Calu3 (cell line): ENCODE measurements around the gene CD86. TPM values are rescaled to one million over a fixed set of nuclear protein-coding genes. Genes with fewer than 3 reads are reported as not detected.

Experiments used
- BruUV-seq: library from RNA; stranded (reverse); fragments of 400-500 nt; replicated peaks from 2 replicates; lab custom pipeline; 2021; lab: Mats Ljungman, UMichigan
- CTCF ChIA-PET: fragments of 300-600 bp; sonication (Branson Sonifier 250); formaldehyde crosslinking; loops from one replicate; lab custom pipeline; 2022; ENCODE audit warnings: antibody characterized with exemption; lab: Charles Lee
- DNase-seq: peaks from one replicate; pipeline ENCODE4 v3.0.0; 2022
- H3K27ac Mint-ChIP-seq: one replicate; pipeline ENCODE4 v1.8.0; 2022; ENCODE audit warnings: mixed read lengths; ENCODE audit not compliant: unreplicated experiment
- H3K27me3 Mint-ChIP-seq: one replicate; pipeline ENCODE4 v1.8.0; 2022; ENCODE audit warnings: mixed read lengths; ENCODE audit not compliant: unreplicated experiment
- H3K36me3 Mint-ChIP-seq: one replicate; pipeline ENCODE4 v1.8.0; 2022; ENCODE audit warnings: mild to moderate bottlenecking, moderate library complexity, mixed read lengths; ENCODE audit not compliant: insufficient read depth, unreplicated experiment
- H3K4me1 Mint-ChIP-seq: one replicate; pipeline ENCODE4 v1.8.0; 2022; ENCODE audit warnings: mild to moderate bottlenecking, low read depth, mixed read lengths; ENCODE audit not compliant: unreplicated experiment
- H3K4me3 Mint-ChIP-seq: one replicate; pipeline ENCODE4 v1.8.0; 2022; ENCODE audit warnings: mild to moderate bottlenecking, low read depth, moderate library complexity, mixed read lengths; ENCODE audit not compliant: unreplicated experiment
- H3K9me3 Mint-ChIP-seq: one replicate; pipeline ENCODE4 v1.8.0; 2022; ENCODE audit warnings: low read depth, mixed read lengths; ENCODE audit not compliant: unreplicated experiment
- CTCF ChIP-seq: fragments of 200-600 bp; IDR thresholded peaks from one replicate; pipeline ENCODE4 v1.8.0; 2022; ENCODE audit warnings: antibody characterized with exemption; ENCODE audit not compliant: unreplicated experiment
- intact Hi-C: fragments of 100-400 bp; cut with micrococcal nuclease; formaldehyde crosslinking; loops from one replicate; pipeline ENCODE4 v1.10.0; 2022; ENCODE audit not compliant: unreplicated experiment
- total RNA-seq: library from RNA; stranded (reverse); gene quantifications from 2 replicates; pipeline ENCODE4 v1.2.3, GENCODE V29; 2022

Gene CD86
- total RNA-seq, 1 experiment from 2014 or later, result not detected

GRCh38 chr3:122084799-122085198 lies 29.6 kb downstream of the CD86 start:
- no peak for TF ChIP-seq CTCF
- CTCF ChIA-PET, result no interaction called here
- Mint-ChIP-seq H3K4me3 (no peak overlapping the region), H3K27ac (no peak overlapping the region), H3K4me1 (no peaks in the 10 kb centered on the region), H3K36me3 (no peaks in the 10 kb centered on the region), H3K27me3 (peaks cover 16% of the 10 kb centered on the region), H3K9me3 (no peaks in the 10 kb centered on the region)
- intact Hi-C loops, result no loop called here
- DNase-seq, result no peak
- no TSS peak for BruUV-seq

GRCh38 chr3:122085673-122086072 lies 30.5 kb downstream of the CD86 start:
- H3K36me3 Mint-ChIP-seq, result no peaks in the 10 kb centered on the region
- no peak overlapping the region for H3K27ac Mint-ChIP-seq
- intact Hi-C loops, result no loop called here
- no peaks in the 10 kb centered on the region for H3K4me1 Mint-ChIP-seq
- DNase-seq, result no peak
- peaks cover 16% of the 10 kb centered on the region for H3K27me3 Mint-ChIP-seq
- TF ChIP-seq CTCF, result no peak
- BruUV-seq, result no TSS peak
- CTCF ChIA-PET, result no interaction called here
- H3K9me3 Mint-ChIP-seq, result no peaks in the 10 kb centered on the region
- H3K4me3 Mint-ChIP-seq, result no peak overlapping the region

- Mint-ChIP-seq H3K4me3 (no peak overlapping the region), H3K27ac (no peak overlapping the region), H3K27me3 (no peaks in the 10 kb centered on the region), H3K36me3 (no peaks in the 10 kb centered on the region), H3K9me3 (no peaks in the 10 kb centered on the region), H3K4me1 (peaks cover 11% of the 10 kb centered on the region)
- no peak for TF ChIP-seq CTCF
- BruUV-seq, result no TSS peak
- intact Hi-C loops, result no loop called here
- no peak for DNase-seq
- CTCF ChIA-PET, result interaction anchor here (0.6 kb wide), 1 partner anchor 166 kb away, joined by 4 read pairs; no protein-coding TSS in a partner anchor
Observed at GRCh38 chr3:122088531-122088930, 33.4 kb downstream of the CD86 start.

- DNase-seq, result no peak
- Mint-ChIP-seq H3K36me3 (no peaks in the 10 kb centered on the region), H3K4me3 (no peak overlapping the region), H3K27ac (no peak overlapping the region), H3K4me1 (peaks cover 11% of the 10 kb centered on the region), H3K9me3 (no peaks in the 10 kb centered on the region), H3K27me3 (no peaks in the 10 kb centered on the region)
- intact Hi-C loops, result loop anchor here (1.0 to 2.0 kb wide), 2 partner anchors 237 to 545 kb away; no protein-coding TSS in a partner anchor
- no peak for TF ChIP-seq CTCF
- CTCF ChIA-PET, result no interaction called here
- BruUV-seq, result no TSS peak
Observed at GRCh38 chr3:122091602-122092295, 36.6 kb downstream of the CD86 start.
